HG03196 (cell line): ENCODE data around the gene KMT2E.
A peak's percentile ranks its signal among the peaks of the same experiment; 100 is the strongest.

Source experiments
- ATAC-seq: cut with Tn5 transposase; IDR thresholded peaks from one replicate; pipeline ENCODE4 v1.9.1; 2021; ENCODE audit not compliant: unreplicated experiment

KMT2E gene

DNA sequence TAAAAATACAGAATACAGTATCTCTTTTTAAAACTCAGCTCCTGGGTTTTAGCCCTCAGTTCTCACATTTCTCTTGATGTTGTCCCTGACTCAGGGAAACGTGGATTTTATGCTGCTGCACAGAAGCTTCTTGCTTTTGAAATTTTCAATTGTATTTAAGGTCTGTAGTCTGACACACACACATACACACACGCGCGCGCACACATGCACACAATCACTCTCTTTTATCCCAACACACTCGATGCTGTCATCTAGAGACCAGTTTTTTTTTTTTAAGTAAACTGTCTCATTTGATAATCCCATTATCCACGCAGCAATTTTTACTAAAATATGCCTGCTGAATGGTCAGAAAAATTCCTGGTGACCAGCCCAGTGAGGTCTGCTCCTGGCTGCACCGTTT, 108.6 kb downstream of the KMT2E start:
- ATAC-seq: no peak

DNA sequence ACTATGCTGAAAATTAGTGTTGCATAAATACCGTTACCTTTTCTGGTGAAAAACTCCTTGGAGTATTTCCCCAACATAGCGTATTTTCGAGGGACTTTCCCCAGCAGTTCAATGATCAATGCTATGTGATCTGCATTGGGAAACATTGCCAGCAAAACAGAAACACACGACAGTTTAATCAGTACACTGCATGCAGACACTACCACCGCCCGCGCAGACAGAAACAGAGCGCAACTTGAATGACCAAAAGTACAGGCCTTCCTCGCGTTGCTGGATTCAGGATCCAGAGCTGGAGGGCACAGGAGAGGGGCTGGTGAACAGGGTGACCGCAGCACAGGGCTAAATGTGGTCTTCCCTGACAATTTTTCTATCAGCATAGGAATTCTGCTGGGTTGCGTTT, 111.7 kb downstream of the KMT2E start:
- ATAC-seq: no peak

DNA sequence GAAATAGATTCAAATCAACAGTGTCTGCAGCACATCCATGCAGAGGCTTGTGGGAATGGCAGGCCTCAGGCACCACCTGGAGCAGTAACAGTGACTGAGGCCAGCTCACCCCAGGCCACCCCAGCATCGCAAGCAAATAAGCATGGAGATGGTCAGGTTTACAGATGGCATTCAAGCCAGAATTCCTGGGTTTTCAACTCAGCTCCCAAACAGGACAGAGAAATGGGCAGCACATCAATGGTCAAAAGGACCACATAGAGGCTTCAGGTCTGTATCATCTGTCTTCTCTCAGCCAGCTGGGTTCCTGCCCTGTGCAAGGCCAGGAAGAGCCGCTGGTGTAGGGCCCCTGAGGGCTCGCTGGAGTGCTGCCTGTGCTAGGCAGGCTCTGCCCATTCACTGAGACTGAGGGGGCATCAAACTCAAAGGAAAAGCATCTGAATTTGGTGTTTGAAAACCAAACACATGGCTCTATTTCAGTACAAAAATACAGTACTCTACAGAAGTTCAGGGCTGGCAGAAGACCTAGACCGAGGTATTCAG, 112.5 kb downstream of the KMT2E start:
- ATAC-seq: no peak

DNA sequence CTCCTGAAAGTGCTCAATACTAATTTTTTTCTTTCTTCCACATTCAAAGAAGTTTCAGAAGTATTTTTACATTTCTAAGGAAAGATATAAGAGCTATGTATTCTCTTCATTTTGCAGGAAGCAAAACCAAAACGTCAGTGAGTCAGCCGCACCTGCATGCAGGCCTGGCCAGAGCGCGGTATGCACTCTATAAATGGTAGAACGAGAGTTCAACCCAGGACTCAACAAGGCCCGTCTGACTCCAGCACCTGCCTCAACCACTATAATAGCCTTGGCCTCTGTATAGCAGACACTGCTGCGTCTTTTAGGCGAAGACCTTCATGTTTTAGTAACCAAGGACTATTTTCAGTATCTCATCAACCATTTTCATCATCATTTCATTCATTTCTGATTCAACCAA, 113.2 kb downstream of the KMT2E start:
- ATAC-seq: no peak

DNA sequence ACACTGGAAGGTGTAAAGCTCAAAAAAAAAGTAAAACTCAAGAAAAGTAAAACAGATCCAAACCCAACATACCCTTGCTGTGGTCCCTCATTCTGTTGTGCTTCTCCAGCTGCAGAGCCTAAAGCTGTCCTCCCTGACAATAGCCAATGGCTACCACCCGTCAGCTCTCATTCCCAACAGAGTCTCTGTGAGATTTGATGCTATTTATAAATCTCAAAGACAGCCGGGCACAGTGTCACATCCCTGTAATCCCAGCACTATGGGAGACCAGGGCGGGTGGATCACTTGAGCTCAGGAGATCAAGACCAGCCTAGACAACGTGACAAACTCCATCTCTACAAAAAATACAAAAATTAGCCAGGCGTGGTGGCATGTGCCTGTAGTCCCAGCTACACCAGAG, 116.0 kb downstream of the KMT2E start:
- ATAC-seq: no peak

DNA sequence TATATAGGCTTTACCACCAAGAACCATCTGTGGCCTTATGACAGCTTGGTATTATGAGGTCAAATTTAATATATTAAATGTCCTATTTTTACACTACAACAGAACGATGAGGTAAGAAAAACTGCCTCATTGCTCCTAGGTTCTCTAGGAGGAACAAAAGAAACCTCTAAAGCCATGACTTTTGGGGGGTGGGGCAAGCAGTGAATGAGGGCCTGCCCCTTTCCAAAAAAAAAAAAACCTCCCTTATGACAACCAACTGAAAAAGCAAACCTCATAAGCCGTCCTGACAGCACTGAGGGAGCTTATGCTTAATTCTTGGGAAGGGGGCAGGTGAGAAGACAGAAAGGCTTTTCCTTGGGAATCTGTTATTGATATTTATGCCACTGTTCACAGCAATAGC, 116.6 kb downstream of the KMT2E start:
- ATAC-seq: no peak

DNA sequence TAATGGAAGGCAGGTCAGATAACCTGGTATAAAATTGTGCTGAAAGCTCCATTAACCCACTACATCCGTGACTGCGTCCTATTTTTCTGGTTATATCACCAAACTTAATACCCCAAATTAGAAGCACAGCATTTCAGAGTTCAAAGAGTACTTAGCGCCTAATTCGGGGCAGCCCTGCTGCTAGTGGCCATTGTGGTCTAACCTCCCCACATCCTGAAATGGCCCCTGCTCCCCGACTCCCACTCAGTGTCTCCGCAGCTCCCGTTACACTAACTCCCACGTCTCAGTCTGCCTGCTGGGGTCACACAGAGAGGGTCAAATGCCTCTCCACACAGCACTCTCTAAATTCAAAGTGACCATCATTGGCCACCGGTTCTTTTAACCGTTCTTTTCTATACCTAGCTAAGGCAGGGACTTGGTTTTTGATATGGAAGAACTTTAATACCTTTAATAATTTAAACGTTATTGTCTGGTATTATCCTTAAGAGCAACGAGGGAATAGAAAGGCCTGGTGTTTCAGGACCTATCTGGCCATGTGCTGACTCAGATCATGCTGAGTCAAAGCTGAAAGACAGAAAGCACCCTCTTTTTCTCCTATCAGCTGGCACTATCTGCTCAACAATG, 117.1 kb downstream of the KMT2E start:
- peak; percentile 53 for ATAC-seq

DNA sequence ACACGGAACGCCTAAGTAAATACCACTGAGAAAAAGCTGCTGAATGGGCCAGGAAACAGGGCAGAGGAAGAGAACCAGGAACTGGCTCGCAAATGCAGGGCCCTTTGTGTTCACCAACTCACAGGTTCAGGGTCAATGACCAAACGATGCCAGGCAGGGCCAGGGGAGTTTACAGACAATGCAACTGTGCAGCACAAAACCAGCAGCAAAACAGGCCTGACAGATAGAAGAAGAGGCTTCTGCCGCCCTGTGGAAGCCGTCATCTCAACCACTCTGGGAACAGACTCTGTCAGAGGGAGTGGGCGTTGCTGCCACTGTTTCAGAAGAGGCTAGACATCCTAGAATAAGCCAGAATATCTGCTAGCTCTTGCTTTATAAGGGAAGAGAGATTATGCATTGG, 117.9 kb downstream of the KMT2E start:
- no peak for ATAC-seq

DNA sequence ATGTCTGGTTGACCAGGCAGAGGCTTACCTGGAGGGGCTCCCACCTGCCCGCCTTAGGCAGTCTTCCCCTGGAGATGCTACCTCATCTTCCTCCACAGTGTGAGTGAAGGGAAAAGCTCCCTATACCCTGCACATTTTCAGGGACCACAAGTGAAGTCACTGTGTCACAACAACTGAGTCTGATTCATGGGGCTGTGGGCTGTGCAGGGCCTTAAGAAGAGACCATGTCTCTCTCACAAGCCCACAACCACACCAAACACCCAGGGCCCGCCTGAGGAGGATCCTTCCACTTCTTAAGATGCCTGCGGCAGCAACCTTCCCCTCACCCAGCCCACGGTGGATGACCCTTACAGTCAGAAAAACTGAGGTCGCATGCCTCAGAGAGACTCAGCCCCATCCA, 118.3 kb downstream of the KMT2E start:
- ATAC-seq: no peak

DNA sequence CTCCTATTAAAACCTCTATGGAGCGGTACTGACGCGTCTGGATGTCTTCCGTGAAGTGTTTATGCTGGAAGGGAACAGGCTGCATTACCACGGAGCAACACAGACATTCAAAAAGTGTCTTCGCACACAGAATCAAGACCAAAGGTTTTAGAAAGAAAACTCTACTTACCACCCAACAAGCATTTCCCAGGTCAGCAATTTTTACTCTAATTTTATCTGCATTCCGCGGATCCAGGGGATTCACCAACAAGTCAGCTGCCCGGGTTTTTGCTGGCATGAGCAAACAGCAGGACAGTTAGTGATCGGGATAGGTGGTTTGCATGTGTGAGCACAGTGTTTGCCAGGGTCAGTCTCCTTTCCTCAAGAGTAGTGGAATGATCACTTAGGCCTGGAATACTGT, 118.8 kb downstream of the KMT2E start:
- ATAC-seq: no peak

DNA sequence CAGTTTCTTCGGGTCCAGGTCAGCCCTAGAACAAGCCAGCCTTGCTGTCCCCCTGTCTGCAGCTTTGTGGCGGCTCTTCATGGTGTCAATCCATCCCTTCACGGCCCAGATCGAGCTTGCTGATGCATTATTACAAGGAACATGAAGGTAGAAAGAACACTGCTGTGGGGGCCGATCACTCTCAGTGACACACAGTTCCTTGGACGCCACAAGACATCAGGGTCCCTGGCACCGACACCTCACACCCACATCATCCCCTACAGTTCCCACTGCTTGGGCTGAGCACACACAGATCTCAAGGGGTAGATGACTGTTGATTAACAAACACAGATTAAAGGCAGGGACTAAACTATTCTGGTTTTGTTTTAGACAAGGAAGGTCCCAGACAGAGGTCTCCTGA, 119.4 kb downstream of the KMT2E start:
- ATAC-seq: no peak

DNA sequence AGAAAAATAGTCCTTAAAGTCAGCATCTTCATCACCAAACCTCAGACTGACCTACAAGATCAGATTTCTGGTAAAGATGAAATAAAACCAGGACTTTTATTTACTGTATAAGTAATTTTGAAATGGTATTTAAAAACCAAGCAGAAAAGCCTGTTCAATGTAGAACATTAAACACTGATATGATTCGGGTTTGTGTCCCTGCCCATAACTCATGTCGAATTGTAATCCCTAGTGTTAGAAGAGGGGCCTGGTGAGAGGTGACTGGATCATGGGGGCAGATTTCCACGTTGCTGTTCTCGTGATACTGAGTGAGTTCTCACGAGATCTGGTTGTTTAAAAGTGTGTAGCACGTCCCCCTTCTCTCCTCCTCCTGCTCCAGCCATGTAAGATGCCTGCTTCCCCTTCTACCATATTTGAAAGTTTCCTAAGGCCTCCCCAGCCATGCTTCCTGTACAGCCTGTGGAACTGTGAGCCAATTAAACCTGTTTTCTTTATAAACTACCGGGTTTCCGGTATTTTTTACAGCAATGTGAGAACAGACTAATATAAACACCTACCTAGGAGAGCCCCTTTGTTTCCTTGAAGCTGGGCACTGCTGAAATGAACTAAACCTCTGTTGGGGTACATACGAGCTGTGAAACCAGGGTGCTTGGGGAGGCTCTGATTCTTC, 120.1 kb downstream of the KMT2E start:
- ATAC-seq: no peak

DNA sequence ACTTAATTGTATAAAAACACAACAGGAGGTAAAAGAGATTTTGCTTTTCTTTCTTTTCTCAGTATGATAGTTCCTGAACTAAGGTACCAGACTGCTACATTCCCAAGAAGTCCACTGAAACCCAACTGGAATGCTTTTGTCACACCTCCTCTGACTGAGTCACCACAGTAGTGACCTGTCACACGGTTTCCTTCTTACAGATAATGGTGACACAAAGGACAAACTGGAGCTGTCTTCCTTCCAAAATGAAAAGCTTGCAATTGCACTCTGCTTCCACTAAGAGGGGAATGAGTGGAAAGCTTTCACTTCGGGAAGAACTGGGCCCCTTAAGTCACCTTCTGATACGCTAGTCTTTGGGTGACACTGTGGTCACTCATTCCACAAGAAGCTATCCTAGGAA, 122.2 kb downstream of the KMT2E start:
- no peak for ATAC-seq

DNA sequence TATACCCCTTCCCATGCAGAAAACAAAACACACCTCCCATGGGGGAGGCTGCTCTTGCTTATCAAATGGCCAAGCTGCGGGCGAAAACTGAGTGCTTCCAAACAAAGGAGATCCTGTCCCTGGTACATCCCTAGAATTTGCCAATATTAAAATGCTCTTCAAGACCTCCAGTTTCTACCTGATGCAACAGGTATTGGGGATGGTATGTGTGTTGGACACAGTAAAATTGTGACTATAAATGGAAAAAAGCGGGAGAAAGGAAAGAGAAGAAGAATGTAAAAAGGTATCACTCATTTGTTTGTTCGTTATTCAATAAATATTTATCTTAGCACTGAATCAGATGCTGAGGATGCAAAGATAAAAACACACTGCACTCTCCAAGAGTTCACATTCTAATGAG, 123.9 kb downstream of the KMT2E start:
- no peak for ATAC-seq

DNA sequence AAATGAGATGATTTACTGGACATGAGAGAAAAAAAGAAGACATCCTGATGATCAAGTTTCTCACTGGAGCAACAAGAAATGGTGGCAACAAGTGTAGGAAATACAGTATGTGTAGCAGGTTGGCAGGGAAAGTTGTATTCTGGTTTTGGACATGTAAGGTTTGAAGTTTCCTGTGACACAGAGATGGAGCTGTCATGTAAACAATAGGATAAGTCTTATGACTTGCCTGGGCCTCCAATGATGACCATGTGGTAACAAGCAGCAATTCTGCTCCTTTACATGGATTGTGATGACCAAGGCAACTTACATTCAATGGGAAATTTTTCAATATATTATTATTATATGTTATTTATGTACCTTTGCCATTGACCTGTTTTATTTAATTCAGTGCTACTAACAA, 125.4 kb downstream of the KMT2E start:
- ATAC-seq: no peak

DNA sequence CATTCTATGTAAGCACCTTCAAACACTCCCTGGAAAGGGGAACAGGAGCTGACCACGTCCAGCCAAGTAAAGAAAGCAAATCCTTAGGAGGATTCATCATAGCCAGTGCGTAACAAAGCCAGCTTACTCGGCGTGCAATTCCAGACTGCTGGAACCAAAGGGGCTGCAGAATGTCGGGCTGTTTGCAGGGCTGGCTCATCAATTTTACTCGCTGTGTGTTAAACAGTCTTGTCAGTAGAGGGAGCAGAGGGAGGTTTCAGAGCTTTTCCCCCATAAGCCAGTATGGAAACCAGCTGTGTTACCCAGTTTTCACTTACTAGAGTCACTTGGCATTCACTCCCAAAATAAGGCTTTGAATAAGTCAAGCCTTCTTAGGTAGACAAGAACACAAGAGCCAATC, 127.1 kb downstream of the KMT2E start:
- ATAC-seq: no peak

DNA sequence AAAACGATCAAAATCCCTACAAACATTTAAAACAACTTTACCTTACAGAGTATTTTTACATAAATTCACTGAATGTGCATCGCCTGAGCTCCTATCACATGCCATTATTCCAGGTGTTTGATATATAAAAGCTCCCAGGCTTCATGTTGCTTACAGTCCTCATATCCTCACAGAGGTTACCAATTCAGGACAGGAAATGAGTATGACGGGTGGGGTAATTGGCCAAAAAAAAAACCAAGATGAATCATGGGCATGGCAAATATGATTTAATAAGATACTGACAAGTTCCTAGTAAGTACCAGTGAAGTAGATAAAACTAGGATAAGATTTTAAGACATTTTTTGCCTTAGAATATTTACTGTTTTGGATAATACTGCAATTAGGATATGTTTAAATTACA, 135.8 kb downstream of the KMT2E start:
- ATAC-seq: no peak

DNA sequence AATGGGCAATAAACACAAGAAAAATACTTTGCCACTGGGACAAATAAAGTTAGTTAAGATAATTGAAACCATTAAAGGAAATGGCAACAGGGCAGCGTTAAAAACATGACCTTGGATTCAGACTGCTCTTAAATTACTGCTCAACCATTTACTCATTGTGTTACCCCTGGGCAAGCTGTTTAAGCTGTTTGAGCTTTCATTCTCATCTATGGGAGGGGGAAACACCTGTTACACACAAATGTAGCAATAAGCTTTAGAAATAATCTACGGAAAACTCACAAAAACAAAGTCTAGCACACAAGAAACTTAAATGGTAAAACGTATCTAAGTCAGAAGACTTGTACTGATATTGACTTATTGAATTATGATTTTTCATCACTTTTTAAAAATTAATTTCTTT, 137.1 kb downstream of the KMT2E start:
- ATAC-seq: no peak

DNA sequence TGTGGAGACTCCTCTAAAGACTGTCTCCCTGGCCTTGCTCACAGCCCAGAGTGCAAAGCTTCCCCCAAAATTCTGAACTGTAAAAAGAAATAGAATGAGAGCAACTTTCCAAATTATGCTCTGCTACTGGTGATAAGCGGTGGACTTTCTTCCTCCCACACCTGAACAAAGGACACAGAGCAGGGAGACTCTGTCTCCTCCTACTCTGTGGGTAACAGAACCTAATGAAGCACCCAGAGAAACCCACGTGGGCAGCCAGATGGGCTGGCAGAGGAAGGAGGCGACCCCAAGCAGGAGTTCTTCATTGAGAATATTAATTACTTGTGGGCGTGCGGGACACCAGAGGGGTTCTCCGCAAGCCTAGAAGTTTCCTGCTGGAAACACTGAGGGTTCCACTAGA, 139.5 kb downstream of the KMT2E start:
- no peak for ATAC-seq

DNA sequence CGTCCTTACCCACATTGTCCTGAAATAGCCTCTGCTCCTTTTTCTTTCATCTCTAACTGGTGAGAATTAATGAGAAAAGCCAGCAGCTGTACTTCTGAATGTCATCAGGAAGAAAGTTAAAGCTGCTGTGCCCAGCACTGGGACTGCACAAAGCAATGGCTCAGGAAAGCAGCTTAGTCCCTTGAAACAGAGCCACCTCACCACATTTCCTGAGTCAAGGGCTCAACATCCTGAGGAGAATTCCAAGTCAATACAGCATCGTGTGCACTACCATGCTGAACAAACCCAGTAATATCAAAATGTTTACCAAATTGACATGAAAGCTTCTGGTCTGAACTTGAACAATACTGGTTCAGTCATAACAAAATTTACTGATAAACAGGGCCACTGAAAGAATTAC, 140.1 kb downstream of the KMT2E start:
- no peak for ATAC-seq

DNA sequence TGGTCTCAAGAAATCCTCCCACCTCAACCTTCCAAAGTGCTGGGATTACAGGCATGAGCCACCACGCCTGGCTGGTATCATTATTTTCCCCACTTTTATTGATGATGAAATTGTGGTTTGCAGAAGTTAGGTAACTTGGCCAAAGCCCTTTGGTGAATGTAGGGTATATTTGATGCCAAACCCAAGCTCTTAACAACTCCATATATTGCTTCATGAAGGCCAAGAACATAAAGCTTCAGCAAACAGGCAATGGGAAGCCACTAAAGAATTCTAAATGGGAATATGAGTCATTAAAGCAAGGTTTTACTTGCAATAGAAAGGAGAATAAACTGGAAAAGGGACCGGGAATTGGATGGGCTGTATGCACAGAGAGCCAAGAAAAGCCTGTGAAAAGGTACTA, 142.7 kb downstream of the KMT2E start:
- no peak for ATAC-seq

DNA sequence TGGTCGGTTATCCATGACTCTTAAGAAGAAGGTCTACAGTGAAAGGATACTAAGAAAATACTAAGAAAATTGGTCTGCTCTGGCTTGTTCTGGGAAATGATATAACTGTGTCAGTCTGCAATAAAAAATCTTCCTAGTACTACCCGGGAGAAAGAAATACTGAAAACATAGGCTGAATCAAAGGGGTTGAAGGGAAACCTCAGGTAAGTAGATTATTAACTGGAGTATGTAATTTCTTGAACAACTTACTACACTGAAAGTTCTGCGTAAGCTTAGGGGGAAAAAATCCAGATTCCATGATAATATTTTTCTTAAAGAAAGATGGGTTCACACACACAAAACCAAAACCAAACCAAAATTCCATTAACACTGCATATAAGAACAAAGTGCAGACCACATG, 143.3 kb downstream of the KMT2E start:
- ATAC-seq: no peak

DNA sequence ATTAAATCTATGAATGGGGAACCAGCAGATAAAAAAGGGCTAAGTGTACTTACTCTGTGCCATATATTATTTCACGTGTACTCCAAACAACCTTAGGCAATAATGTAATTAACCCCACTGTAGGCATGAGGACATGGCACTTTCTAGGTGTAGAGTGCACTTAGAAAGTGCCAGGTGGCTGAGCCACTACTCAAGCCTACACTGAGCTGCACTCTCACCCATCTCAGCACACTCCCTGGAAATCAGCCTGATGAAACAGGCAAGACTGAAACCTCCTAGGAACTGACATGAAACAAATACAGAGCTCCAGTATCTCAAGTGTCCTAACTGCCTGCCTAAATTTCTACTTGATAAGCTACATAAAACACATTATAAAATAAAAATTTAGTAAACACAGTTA, 147.4 kb downstream of the KMT2E start:
- no peak for ATAC-seq
